ENCODE measurements around the gene PLCB1. TPM values are rescaled to one million over a fixed set of nuclear protein-coding genes. Genes with fewer than 3 reads are reported as not detected.
A peak's percentile ranks its signal among the peaks of the same experiment; 100 is the strongest.

PLCB1 gene
- total RNA-seq, 1 experiment from 2014 or later: 6.8 TPM

DNA sequence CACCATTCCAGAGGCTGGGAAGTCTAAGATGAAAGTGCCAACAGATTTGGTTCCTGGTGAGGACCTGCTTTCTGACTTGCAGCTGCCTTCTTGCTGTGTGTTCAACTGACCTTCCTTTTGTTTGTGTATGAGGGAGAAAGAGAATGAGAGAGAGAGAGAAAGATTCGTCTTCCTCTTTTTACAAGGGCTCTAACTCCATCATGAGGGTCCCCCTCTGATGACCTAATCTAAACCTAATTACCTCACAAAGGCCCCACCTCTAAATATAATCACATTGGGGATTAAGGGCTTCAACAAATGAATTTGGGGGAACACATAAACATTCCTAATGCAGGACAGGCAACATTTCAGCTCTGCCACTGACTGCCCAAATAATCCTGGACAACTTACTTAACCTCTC lies 130.7 kb downstream of the PLCB1 start:
- intact Hi-C loops (cut with micrococcal nuclease; ENCODE audit: unreplicated experiment): no loop called here
- BruUV-seq (replicated peaks): no TSS peak

DNA sequence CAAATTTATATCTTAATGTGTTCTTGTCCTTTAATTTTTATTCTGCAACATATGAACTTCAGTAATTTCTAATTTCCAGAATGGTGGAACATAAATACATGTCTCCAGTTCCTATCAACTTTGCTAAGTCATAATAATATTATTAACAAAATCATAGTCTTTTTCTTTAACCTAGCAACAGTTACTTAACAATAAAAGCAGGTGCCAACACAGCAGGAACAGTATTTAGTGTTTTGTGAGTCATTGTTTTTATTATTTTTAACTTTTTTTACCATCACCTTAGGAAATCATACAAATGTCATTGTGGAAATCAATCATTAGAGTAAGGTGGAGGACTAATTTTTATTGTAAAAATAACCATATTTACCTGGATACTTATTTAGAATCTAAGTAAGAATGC lies 133.5 kb downstream of the PLCB1 start:
- no peaks in the 10 kb centered on the region for H3K9me3 ChIP-seq (ENCODE audit: low read depth, low read length, poor library complexity, severe bottlenecking)
- TF ChIP-seq CTCF (conservative IDR thresholded peaks at IDR 0.05; ENCODE audit: low read depth, low read length): no peak
- no peak for TF ChIP-seq EZH2 (IDR thresholded peaks at IDR 0.05; ENCODE audit: borderline replicate concordance, low read depth, low read length, poor library complexity, severe bottlenecking)
- CTCF ChIA-PET: interaction anchor here (0.9 kb wide), 1 partner anchor 122 kb away, joined by 4 read pairs; no protein-coding TSS in a partner anchor
- no peak overlapping the region for H3K27ac ChIP-seq (ENCODE audit: low read depth, low read length, poor library complexity, severe bottlenecking)
- BruUV-seq (replicated peaks): no TSS peak
- H3K36me3 ChIP-seq (ENCODE audit: insufficient read depth, low read length, poor library complexity, severe bottlenecking): no peaks in the 10 kb centered on the region
- H3K4me1 ChIP-seq (ENCODE audit: insufficient read depth, low read length, poor library complexity, severe bottlenecking): no peaks in the 10 kb centered on the region
- DNase-seq (ENCODE audit: low spot score): no peak
- no peak overlapping the region for H3K4me3 ChIP-seq (ENCODE audit: low read depth, low read length, poor library complexity, severe bottlenecking)
- H3K27me3 ChIP-seq (replicated peaks; ENCODE audit: insufficient read depth, low read depth, low read length, poor library complexity): no peaks in the 10 kb centered on the region
- POLR2A ChIA-PET (ENCODE audit: low non-redundant PET): interaction anchor here (1.1 kb wide), 1 partner anchor 38 kb away, joined by 3 read pairs; no protein-coding TSS in a partner anchor
- intact Hi-C loops (cut with micrococcal nuclease; ENCODE audit: unreplicated experiment): no loop called here

More for the DNA sequence above, 130.7 kb downstream of the PLCB1 start:
- H3K4me1 ChIP-seq (ENCODE audit: insufficient read depth, low read length, poor library complexity, severe bottlenecking): no peaks in the 10 kb centered on the region
- H3K27ac ChIP-seq (ENCODE audit: low read depth, low read length, poor library complexity, severe bottlenecking): no peak overlapping the region
- H3K4me3 ChIP-seq (ENCODE audit: low read depth, low read length, poor library complexity, severe bottlenecking): no peak overlapping the region
- H3K9me3 ChIP-seq (ENCODE audit: low read depth, low read length, poor library complexity, severe bottlenecking): no peaks in the 10 kb centered on the region
- H3K27me3 ChIP-seq (replicated peaks; ENCODE audit: insufficient read depth, low read depth, low read length, poor library complexity): no peaks in the 10 kb centered on the region
- TF ChIP-seq EZH2 (IDR thresholded peaks at IDR 0.05; ENCODE audit: borderline replicate concordance, low read depth, low read length, poor library complexity, severe bottlenecking) (no peak), CTCF (conservative IDR thresholded peaks at IDR 0.05; ENCODE audit: low read depth, low read length) (no peak)
- ChIA-PET POLR2A (ENCODE audit: low non-redundant PET) (no interaction called here), CTCF (no interaction called here)
- no peaks in the 10 kb centered on the region for H3K36me3 ChIP-seq (ENCODE audit: insufficient read depth, low read length, poor library complexity, severe bottlenecking)
- DNase-seq (ENCODE audit: low spot score): no peak

- CTCF ChIA-PET: no interaction called here
- TF ChIP-seq CTCF (conservative IDR thresholded peaks at IDR 0.05; ENCODE audit: low read depth, low read length) (no peak), EZH2 (IDR thresholded peaks at IDR 0.05; ENCODE audit: borderline replicate concordance, low read depth, low read length, poor library complexity, severe bottlenecking) (no peak)
- Histone ChIP-seq H3K36me3 (ENCODE audit: insufficient read depth, low read length, poor library complexity, severe bottlenecking) (no peaks in the 10 kb centered on the region), H3K27me3 (replicated peaks; ENCODE audit: insufficient read depth, low read depth, low read length, poor library complexity) (no peaks in the 10 kb centered on the region), H3K27ac (ENCODE audit: low read depth, low read length, poor library complexity, severe bottlenecking) (no peak overlapping the region), H3K4me1 (ENCODE audit: insufficient read depth, low read length, poor library complexity, severe bottlenecking) (no peaks in the 10 kb centered on the region), H3K4me3 (ENCODE audit: low read depth, low read length, poor library complexity, severe bottlenecking) (no peak overlapping the region), H3K9me3 (ENCODE audit: low read depth, low read length, poor library complexity, severe bottlenecking) (no peaks in the 10 kb centered on the region)
- DNase-seq (ENCODE audit: low spot score): peak; percentile 38
- POLR2A ChIA-PET (ENCODE audit: low non-redundant PET): no interaction called here
- BruUV-seq (replicated peaks): no TSS peak
- intact Hi-C loops (cut with micrococcal nuclease; ENCODE audit: unreplicated experiment): no loop called here
Observed at GRCh38 chr20:8267009-8267408, 134.9 kb downstream of the PLCB1 start.
